GM21360 (cell line): ENCODE results near the gene AURKAIP1.

Experiments
- ATAC-seq: cut with Tn5 transposase; IDR thresholded peaks from one replicate; pipeline ENCODE4 v1.9.1; 2021; ENCODE audit warnings: mild to moderate bottlenecking, moderate library complexity; ENCODE audit not compliant: unreplicated experiment

The AURKAIP1 gene

GRCh38 chr1:1348420-1349255 is 26.4 kb downstream of the AURKAIP1 start:
- peak; percentile 23 for ATAC-seq

DNA sequence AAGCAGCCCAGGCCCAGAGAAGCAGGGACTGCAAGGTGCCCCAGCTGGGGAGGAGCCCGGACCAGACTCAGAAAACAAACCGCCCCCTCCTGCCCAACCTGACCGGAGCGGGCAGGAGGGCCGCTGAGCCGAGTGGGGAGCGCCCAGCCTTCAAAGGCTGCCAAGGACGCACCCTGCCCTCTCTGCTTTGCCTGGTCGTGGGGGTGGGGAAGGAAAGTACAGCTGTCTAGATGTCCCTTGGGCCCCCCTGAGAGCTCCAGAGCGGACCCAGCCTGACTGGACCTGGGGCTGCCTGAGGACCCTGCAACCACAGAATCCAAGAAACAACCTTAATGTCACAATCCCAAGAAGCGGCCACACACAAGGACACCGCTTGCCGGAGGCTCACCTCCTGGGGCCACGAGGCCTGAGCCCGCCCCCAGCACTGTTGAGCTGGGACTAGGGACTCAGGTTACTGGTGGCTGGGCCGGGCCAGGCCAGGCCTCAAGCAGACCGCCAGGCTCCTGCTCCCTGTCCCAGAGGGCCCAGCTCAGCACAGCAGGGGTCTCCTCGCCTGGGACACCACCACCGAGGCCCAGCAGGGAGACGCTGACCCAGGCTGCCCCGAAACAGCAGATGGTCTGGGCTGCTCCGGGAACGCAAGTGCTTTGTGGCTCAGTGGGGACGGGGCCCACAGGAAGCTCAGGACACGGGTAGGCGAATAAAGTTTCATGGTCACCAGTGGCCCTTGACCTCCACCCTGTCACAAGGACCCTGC is 27.2 kb downstream of the AURKAIP1 start:
- ATAC-seq = no peak

GRCh38 chr1:1347026-1347595 is 27.9 kb downstream of the AURKAIP1 start:
- ATAC-seq = no peak

GRCh38 chr1:1346501-1346890 is 28.5 kb downstream of the AURKAIP1 start:
- ATAC-seq = no peak

DNA sequence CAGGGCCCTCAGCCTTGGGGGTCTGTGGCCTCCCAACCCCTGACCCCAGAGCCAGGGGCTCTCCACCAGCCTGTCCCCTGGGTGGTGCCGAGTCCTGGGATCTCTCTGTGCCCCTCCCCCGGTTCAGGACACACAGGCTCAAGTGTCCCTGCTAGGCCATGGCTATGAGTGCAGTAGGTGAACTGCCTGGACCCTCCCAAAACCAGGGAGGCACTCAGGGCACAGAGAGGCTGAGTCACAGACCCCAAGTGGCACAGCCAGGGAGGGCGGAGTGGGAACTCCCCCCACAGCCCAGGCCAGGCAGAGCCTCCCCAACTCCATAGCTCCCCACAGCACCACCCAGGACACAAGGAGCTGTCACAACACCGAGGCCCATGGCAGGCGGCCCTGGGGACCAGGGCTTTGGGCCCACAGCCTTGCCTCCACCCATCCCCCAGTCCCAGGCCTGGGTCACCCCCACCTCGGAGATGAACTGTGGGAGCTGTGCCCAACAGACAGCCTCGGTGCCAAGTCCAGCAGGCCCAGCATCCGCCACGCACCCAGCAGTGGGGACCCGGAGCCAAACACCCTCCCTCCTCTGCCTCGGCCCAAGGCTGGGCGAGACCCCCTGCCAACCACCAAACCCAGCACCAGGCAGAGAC is 29.0 kb downstream of the AURKAIP1 start:
- no peak for ATAC-seq

DNA sequence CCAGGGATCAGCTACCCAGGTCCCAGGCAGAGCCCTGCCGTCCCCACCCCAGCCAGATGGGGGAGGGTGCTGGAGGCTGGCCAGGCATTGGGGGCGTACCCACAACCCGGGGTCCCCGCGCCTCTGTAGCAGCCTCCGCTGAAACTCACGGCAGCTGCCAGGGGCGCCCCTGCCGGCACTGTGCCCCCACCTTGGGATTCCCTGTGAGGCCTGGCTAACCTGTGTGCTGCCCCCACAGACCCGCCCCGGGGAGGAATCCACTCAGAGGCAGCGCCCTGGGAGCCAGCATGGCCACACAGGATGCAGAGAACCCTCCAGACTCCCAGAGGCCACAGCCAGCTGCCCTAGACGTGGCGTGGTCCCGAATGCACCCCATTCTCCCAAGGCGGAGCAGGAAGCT is 29.6 kb downstream of the AURKAIP1 start:
- no peak for ATAC-seq

DNA sequence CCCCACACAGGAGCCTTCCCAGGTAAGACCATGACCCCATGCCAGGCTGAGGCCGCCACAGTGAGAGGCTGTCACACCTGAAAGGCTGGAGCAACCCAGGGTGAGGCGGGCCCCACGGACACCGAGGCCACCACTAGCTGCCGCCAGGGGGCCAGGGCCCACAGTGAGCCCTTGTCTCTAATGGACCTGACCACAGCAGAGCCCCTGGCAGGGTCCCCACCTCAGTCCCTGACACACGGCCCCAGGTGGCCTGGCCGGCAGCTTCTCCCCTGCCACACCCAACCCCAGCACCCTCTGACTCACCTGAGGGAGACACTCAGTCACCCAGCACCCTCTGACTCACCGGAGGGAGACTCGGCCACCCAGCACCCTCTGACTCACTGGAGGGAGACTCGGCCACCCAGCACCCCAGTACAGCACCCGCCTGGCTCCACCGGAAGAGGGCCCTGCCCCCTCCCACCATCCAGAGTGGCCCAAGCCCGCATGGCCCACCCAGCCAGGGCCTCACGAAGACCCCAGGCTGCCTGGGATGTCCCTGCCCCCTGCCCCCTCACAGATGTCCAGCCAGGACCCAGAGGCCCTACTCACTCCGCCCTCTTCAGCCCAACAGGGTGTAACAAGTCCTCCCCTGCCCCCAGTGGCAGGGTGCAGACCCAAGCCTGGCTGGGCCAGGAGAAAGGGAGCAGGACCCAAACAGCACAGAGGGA is 30.2 kb downstream of the AURKAIP1 start:
- ATAC-seq = no peak

GRCh38 chr1:1343811-1344421 is 31.1 kb downstream of the AURKAIP1 start:
- ATAC-seq = no peak

DNA sequence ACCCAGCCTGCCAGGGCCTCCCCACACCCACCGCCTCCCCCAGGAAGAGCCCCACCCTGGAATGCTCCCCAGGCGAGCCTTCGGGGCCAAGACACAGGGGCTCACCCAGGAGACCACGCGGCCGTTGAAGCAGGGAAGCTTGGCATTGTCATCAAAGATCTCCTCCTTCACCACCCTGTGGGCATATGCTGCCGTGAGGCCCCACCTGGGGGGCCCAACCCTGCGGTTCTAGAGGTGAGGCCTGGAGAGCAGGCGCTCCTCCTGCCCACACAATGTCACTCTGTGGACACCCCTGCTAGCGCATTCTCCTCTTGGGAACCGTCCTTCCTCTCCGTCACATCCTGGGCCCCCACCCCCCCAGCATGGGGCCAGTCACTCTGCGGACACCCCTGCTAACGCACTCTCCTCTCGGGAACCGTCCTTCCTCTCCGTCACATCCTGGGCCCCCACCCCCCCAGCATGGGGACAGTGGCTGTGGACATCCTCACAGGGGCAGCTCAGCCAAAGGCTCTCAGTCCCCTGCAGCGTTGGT is 32.4 kb downstream of the AURKAIP1 start:
- no peak for ATAC-seq

- ATAC-seq = no peak
Measured at GRCh38 chr1:1342061-1342562, 32.9 kb downstream of the AURKAIP1 start.

GRCh38 chr1:1341549-1342021 is 33.4 kb downstream of the AURKAIP1 start:
- no peak for ATAC-seq

- ATAC-seq = no peak
Measured at GRCh38 chr1:1340791-1341548, 34.0 kb downstream of the AURKAIP1 start.

DNA sequence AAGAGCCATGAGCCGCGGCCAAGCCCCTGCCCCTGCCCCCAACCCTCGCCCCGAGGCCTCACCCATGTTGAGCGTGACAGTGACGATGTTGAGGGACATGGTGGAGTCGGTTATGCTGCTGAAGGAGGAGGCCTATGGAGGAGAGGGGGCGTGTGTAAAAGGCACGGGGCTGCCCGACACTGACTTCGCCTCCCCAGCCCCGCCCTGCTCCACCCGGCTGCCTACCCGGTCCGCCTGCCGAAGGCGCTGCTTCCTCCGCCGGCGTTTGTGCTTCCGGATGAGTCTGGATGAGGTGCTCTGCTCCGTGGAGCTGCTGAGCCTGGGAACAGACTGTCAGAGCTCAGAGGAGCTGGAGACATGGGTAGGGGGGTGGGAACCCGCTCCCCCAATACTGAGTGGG is 34.8 kb downstream of the AURKAIP1 start:
- ATAC-seq = no peak

GRCh38 chr1:1338278-1338677 is 36.7 kb downstream of the AURKAIP1 start:
- no peak for ATAC-seq

DNA sequence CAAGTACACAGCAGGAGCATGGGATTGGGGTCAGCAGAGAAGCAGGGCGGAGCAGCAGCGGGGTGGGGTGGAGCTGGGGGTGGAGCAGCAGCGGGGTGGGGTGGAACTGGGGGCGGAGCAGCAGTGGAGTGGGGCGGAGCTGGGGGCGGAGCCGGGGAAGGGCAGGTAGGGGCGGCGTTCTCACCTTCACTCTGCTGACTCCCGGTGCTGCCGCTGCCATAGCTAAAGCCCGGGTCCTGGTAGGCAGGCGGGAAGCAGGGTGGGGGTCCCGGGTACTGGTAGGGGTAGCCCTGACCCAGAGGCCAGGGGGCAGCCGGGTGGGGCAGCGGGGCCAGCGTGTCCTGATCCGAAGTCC is 37.2 kb downstream of the AURKAIP1 start:
- ATAC-seq = no peak

DNA sequence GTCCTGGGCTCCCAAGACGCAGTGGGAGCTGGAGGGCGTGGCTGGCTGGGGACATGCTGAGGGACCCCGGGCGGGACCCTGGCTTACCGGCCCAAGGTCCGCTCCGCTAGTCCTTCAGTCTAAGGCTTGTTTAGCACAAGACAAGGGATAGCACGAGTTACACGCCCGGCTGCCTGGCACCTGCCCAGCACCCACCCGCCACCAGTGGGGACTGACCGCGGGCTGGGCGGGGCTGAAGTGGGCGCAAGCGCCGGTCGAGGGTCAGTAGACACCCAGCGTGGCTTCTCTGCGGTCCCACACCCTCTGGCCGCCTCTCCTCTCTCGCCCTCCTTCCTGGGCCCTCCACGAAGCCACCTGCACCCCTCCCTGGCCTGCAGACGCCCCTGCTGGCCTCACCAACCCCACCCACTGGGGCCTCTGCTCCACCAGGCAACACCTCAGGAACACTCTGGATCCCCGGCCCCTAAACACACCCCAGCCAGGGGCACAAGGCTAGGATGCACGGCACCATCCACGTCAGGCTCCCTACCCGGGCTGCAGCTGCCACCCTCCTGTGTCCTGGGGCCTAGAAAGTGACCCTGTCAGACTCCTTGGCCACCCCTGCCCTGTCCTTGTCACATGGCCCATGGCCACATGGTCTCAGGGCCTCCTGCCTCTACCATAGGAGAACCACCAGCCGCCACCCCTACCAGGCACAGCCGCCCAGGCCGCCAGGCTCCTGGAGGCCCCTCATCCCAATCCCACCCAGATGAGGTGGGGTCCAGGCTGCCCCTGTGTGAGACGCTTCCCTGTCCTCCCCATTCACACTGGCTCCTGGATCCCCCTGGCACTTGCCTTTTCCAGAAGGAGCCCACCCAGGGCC is 37.8 kb downstream of the AURKAIP1 start:
- no peak for ATAC-seq

GRCh38 chr1:1336446-1336845 is 38.6 kb downstream of the AURKAIP1 start:
- no peak for ATAC-seq

- ATAC-seq = no peak
Measured at GRCh38 chr1:1335792-1336248, 39.2 kb downstream of the AURKAIP1 start.
